ENCODE measurements around the gene ARHGEF39.
"Not testable (repeated sequence)": the region's sequence is repeated elsewhere in the genome, so short reads cannot be mapped to it uniquely, and the experiment has no call there.

The ARHGEF39 gene

GRCh38 chr9:35649431-35650340 is 15.3 kb downstream of the ARHGEF39 start:
- DNase-seq: no peak

- DNase-seq: peak; percentile 76
Observed at GRCh38 chr9:35646533-35647265, 18.3 kb downstream of the ARHGEF39 start.

GRCh38 chr9:35646153-35646532 is 18.9 kb downstream of the ARHGEF39 start:
- DNase-seq: peak; percentile 39

GRCh38 chr9:35645736-35646135 is 19.3 kb downstream of the ARHGEF39 start:
- not testable (repeated sequence) for DNase-seq

- DNase-seq: no peak
Observed at GRCh38 chr9:35643046-35643445, 21.9 kb downstream of the ARHGEF39 start.

GRCh38 chr9:35641478-35641877 is 23.5 kb downstream of the ARHGEF39 start:
- DNase-seq: not testable (repeated sequence)

GRCh38 chr9:35640431-35640830 is 24.6 kb downstream of the ARHGEF39 start:
- DNase-seq: not testable (repeated sequence)

GRCh38 chr9:35639631-35640030 is 25.4 kb downstream of the ARHGEF39 start:
- DNase-seq: no peak

- not testable (repeated sequence) for DNase-seq
Observed at GRCh38 chr9:35639225-35639624, 25.8 kb downstream of the ARHGEF39 start.

- DNase-seq: not testable (repeated sequence)
Observed at GRCh38 chr9:35638751-35639150, 26.2 kb downstream of the ARHGEF39 start.

GRCh38 chr9:35637427-35637955 is 27.5 kb downstream of the ARHGEF39 start:
- not testable (repeated sequence) for DNase-seq

- DNase-seq: not testable (repeated sequence)
Observed at GRCh38 chr9:35636877-35637246, 28.1 kb downstream of the ARHGEF39 start.

- DNase-seq: no peak
Observed at GRCh38 chr9:35636135-35636876, 28.7 kb downstream of the ARHGEF39 start.

GRCh38 chr9:35635730-35636129 is 29.3 kb downstream of the ARHGEF39 start:
- no peak for DNase-seq

GRCh38 chr9:35629597-35629996 is 35.4 kb downstream of the ARHGEF39 start:
- no peak for DNase-seq

GRCh38 chr9:35628389-35628991 is 36.5 kb downstream of the ARHGEF39 start:
- no peak for DNase-seq

GRCh38 chr9:35627575-35627974 is 37.4 kb downstream of the ARHGEF39 start:
- DNase-seq: no peak

GRCh38 chr9:35619800-35620158 is 45.2 kb downstream of the ARHGEF39 start:
- no peak for DNase-seq

- DNase-seq: no peak
Observed at GRCh38 chr9:35618854-35619799, 45.9 kb downstream of the ARHGEF39 start.

GRCh38 chr9:35618325-35618727 is 46.7 kb downstream of the ARHGEF39 start, which contains the start of gene CD72:
CD72 (minus strand) TSS chr9:35618413; CDS start chr9:35618303, 110 bp downstream.
- no peak for DNase-seq

GRCh38 chr9:35617548-35617947 is 47.4 kb downstream of the ARHGEF39 start:
- DNase-seq: no peak
